ENCODE data around the gene PDE4D. TPM values are rescaled to one million over a fixed set of nuclear protein-coding genes. Genes with fewer than 3 reads are reported as not detected.

The PDE4D gene
- total RNA-seq, 1 experiment from 2014 or later, result 3.3 TPM

DNA sequence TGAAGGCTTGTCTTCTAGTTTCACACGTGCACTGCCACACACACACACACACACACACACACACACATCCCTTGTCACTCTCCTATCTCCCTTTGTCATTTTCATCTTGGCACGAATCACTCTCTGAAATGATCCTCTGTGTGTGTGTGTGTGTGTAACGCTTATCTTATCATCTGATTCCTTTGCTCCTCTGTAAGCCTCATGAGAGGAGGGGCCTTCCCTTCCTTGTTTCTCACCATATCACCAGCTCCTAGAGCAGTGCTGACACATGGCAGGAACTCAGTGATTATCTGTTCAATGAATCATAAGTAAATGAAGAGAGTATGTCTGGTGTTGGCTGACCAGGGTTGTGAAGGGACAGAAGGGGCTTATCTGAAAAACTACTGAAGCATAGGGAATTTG is 53.3 kb downstream of the PDE4D start:
- Mint-ChIP-seq H3K4me1 (peaks cover 12% of the 10 kb centered on the region), H3K27me3 (ENCODE audit: low read depth) (no peaks in the 10 kb centered on the region), H3K9me3 (no peaks in the 10 kb centered on the region), H3K4me3 (no peak overlapping the region), H3K36me3 (no peaks in the 10 kb centered on the region), H3K27ac (no peak overlapping the region; the same call in 1 of the 2 replicates)
- TF ChIP-seq IRF2 (CRISPR knock-in tag; IDR thresholded peaks at IDR 0.05; ENCODE audit: borderline replicate concordance, low read depth) (no peak), FOXJ3 (CRISPR knock-in tag; IDR thresholded peaks at IDR 0.05; ENCODE audit: borderline replicate concordance) (no peak), ZNF671 (CRISPR knock-in tag; IDR thresholded peaks at IDR 0.05) (no peak), TCF7 (CRISPR knock-in tag; IDR thresholded peaks at IDR 0.05; ENCODE audit: low read depth) (no peak), SOX15 (CRISPR knock-in tag; IDR thresholded peaks at IDR 0.05) (no peak), ZNF121 (CRISPR knock-in tag; IDR thresholded peaks at IDR 0.05) (no peak)
- TF ChIP-seq, protein P1, sequence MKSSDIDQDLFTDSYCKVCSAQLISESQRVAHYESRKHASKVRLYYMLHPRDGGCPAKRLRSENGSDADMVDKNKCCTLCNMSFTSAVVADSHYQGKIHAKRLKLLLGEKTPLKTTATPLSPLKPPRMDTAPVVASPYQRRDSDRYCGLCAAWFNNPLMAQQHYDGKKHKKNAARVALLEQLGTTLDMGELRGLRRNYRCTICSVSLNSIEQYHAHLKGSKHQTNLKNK (CRISPR knock-in tag; IDR thresholded peaks at IDR 0.05), result no peak
- TF ChIP-seq, protein P2, sequence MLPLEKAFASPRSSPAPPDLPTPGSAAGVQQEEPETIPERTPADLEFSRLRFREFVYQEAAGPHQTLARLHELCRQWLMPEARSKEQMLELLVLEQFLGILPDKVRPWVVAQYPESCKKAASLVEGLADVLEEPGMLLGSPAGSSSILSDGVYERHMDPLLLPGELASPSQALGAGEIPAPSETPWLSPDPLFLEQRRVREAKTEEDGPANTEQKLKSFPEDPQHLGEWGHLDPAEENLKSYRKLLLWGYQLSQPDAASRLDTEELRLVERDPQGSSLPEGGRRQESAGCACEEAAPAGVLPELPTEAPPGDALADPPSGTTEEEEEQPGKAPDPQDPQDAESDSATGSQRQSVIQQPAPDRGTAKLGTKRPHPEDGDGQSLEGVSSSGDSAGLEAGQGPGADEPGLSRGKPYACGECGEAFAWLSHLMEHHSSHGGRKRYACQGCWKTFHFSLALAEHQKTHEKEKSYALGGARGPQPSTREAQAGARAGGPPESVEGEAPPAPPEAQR (CRISPR knock-in tag; IDR thresholded peaks at IDR 0.05), result no peak
- TF ChIP-seq, protein P3, sequence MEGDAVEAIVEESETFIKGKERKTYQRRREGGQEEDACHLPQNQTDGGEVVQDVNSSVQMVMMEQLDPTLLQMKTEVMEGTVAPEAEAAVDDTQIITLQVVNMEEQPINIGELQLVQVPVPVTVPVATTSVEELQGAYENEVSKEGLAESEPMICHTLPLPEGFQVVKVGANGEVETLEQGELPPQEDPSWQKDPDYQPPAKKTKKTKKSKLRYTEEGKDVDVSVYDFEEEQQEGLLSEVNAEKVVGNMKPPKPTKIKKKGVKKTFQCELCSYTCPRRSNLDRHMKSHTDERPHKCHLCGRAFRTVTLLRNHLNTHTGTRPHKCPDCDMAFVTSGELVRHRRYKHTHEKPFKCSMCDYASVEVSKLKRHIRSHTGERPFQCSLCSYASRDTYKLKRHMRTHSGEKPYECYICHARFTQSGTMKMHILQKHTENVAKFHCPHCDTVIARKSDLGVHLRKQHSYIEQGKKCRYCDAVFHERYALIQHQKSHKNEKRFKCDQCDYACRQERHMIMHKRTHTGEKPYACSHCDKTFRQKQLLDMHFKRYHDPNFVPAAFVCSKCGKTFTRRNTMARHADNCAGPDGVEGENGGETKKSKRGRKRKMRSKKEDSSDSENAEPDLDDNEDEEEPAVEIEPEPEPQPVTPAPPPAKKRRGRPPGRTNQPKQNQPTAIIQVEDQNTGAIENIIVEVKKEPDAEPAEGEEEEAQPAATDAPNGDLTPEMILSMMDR (IDR thresholded peaks at IDR 0.05), result no peak
- ATAC-seq, result no peak
- CTCF ChIA-PET, result interaction anchor here (1.8 kb wide), 1 partner anchor 26 kb away, joined by 7 read pairs; no protein-coding TSS in a partner anchor
- no peak for DNase-seq (ENCODE audit: low spot score)
- POLR2A ChIA-PET, result no interaction called here

DNA sequence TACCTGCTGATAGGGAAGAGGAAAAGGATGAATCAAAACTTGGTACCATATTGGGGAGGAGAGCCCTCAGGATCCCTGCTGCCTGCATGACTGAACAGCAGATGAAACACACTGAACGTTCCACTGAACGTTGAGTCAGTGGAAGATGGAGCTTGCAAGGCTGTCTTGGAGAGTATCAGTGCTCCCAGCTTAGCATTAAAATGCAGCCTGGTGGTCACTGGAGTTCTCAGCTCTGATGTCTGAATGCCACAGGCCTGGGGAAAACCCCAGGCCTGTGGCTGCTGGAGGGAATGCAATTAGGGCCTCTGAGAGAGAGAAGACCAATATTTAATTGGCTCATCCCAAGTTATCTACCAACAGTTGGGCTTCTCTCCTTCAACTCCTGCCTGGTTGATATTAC is 54.5 kb downstream of the PDE4D start:
- POLR2A ChIA-PET, result no interaction called here
- no peak for DNase-seq (ENCODE audit: low spot score)
- Mint-ChIP-seq H3K4me1 (peaks cover 12% of the 10 kb centered on the region), H3K27ac (no peak overlapping the region), H3K9me3 (no peaks in the 10 kb centered on the region), H3K36me3 (no peaks in the 10 kb centered on the region), H3K27me3 (ENCODE audit: low read depth) (no peaks in the 10 kb centered on the region), H3K4me3 (no peak overlapping the region)
- ATAC-seq, result peak; percentile 64; the same call in 1 of the 2 replicates
- no peak for TF ChIP-seq CREB1 (CRISPR knock-in tag; IDR thresholded peaks at IDR 0.05)
- TF ChIP-seq, protein P4, sequence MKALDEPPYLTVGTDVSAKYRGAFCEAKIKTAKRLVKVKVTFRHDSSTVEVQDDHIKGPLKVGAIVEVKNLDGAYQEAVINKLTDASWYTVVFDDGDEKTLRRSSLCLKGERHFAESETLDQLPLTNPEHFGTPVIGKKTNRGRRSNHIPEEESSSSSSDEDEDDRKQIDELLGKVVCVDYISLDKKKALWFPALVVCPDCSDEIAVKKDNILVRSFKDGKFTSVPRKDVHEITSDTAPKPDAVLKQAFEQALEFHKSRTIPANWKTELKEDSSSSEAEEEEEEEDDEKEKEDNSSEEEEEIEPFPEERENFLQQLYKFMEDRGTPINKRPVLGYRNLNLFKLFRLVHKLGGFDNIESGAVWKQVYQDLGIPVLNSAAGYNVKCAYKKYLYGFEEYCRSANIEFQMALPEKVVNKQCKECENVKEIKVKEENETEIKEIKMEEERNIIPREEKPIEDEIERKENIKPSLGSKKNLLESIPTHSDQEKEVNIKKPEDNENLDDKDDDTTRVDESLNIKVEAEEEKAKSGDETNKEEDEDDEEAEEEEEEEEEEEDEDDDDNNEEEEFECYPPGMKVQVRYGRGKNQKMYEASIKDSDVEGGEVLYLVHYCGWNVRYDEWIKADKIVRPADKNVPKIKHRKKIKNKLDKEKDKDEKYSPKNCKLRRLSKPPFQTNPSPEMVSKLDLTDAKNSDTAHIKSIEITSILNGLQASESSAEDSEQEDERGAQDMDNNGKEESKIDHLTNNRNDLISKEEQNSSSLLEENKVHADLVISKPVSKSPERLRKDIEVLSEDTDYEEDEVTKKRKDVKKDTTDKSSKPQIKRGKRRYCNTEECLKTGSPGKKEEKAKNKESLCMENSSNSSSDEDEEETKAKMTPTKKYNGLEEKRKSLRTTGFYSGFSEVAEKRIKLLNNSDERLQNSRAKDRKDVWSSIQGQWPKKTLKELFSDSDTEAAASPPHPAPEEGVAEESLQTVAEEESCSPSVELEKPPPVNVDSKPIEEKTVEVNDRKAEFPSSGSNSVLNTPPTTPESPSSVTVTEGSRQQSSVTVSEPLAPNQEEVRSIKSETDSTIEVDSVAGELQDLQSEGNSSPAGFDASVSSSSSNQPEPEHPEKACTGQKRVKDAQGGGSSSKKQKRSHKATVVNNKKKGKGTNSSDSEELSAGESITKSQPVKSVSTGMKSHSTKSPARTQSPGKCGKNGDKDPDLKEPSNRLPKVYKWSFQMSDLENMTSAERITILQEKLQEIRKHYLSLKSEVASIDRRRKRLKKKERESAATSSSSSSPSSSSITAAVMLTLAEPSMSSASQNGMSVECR (CRISPR knock-in tag; IDR thresholded peaks at IDR 0.05; ENCODE audit: borderline replicate concordance), result no peak
- TF ChIP-seq, protein P5, sequence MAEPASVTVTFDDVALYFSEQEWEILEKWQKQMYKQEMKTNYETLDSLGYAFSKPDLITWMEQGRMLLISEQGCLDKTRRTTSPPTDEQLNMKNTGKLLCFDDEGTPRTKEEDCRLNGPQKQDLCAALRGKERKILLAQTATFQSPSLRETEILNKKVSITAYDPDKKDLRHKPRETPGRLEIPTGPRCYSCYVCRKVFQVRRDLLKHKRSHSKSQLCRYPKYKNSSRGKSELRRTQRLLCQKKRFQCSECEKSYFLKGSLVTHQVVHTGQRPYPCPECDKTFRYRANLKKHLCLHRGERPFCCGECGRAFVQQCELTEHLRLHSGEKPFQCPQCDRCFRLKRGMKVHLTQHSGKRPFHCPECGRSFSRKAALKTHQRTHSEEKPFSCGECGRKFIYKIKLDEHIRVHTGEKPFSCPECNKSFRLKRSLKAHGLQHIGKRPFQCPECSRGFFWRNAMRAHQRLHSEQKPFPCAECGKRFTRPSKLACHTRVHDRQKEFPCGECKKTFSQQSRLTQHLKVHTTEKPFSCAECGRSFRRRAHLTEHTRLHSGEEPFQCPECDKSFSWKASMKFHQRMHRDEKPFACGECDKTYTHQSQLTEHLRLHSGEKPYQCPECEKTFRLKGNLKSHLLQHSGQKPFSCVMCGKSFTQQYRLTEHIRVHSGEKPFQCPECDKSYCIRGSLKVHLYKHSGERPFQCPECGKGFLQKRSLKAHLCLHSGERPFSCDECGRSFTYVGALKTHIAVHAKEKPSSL (CRISPR knock-in tag; conservative IDR thresholded peaks at IDR 0.05), result no peak
- no peak for TF ChIP-seq ZNF219 (CRISPR knock-in tag; IDR thresholded peaks at IDR 0.05; ENCODE audit: borderline replicate concordance)
- TF ChIP-seq NR3C1 (CRISPR knock-in tag; conservative IDR thresholded peaks at IDR 0.05; ENCODE audit: low read depth), result no peak
- TF ChIP-seq, protein P2 (CRISPR knock-in tag; IDR thresholded peaks at IDR 0.05), result no peak
- TF ChIP-seq, protein P1 (CRISPR knock-in tag; IDR thresholded peaks at IDR 0.05), result no peak
- TF ChIP-seq SMAD4 (CRISPR knock-in tag; IDR thresholded peaks at IDR 0.05), result no peak
- TF ChIP-seq, protein P6, sequence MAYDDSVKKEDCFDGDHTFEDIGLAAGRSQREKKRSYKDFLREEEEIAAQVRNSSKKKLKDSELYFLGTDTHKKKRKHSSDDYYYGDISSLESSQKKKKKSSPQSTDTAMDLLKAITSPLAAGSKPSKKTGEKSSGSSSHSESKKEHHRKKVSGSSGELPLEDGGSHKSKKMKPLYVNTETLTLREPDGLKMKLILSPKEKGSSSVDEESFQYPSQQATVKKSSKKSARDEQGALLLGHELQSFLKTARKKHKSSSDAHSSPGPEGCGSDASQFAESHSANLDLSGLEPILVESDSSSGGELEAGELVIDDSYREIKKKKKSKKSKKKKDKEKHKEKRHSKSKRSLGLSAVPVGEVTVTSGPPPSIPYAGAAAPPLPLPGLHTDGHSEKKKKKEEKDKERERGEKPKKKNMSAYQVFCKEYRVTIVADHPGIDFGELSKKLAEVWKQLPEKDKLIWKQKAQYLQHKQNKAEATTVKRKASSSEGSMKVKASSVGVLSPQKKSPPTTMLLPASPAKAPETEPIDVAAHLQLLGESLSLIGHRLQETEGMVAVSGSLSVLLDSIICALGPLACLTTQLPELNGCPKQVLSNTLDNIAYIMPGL (CRISPR knock-in tag; IDR thresholded peaks at IDR 0.05), result no peak
- TF ChIP-seq, protein P7, sequence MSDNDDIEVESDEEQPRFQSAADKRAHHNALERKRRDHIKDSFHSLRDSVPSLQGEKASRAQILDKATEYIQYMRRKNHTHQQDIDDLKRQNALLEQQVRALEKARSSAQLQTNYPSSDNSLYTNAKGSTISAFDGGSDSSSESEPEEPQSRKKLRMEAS (CRISPR knock-in tag; IDR thresholded peaks at IDR 0.05), result no peak
- TF ChIP-seq JAZF1 (CRISPR knock-in tag; IDR thresholded peaks at IDR 0.05), result no peak
- TF ChIP-seq TEAD4 (CRISPR knock-in tag; IDR thresholded peaks at IDR 0.05), result no peak
- CTCF ChIA-PET, result interaction anchor here (0.9 to 1.8 kb wide), 2 partner anchors 25 to 39 kb away, joined by 5 to 7 read pairs; no protein-coding TSS in a partner anchor
